K562 (cell line): ENCODE data around the gene HDAC10. TPM values are rescaled to one million over a fixed set of nuclear protein-coding genes. Genes with fewer than 3 reads are reported as not detected.
A peak's percentile ranks its signal among the peaks of the same experiment; 100 is the strongest.

Experiments
- CHCHD3 ChIP-seq: fragments of 250-450 bp; sonication (Bioruptor Pico); IDR thresholded peaks from 2 replicates; pipeline ENCODE4 v2.1.2; 2022; ENCODE audit warnings: mild to moderate bottlenecking
- HDAC2 ChIP-seq: fragments of 450-650 bp; IDR thresholded peaks from 2 replicates; pipeline ENCODE4 v1.6.1; 2016; ENCODE audit warnings: mild to moderate bottlenecking
- HNRNPH1 ChIP-seq: fragments of 200-400 bp; formaldehyde crosslinking; optimal IDR thresholded peaks from 2 replicates; pipeline ENCODE3; 2017; ENCODE audit warnings: low read depth, mild to moderate bottlenecking, low read length, moderate library complexity
- KLF1 ChIP-seq: fragments of 450-650 bp; IDR thresholded peaks from 2 replicates; pipeline ENCODE4 v1.6.1; 2016; ENCODE audit warnings: missing genetic modification characterization, missing compliant biosample characterization
- MAFF ChIP-seq: IDR thresholded peaks from 2 replicates; pipeline ENCODE4 v1.6.1; 2012; ENCODE audit warnings: low read length, improper control_type of control experiment
- NONO ChIP-seq, 2 experiments: fragments of 200-400 bp in 1 of 2; fragments of 450-650 bp in 1 of 2; formaldehyde crosslinking in 1 of 2; IDR thresholded peaks; 2 replicates each; pipeline ENCODE4 v1.6.1; 2017; ENCODE audit warnings: low read depth in 2 of 2, mild to moderate bottlenecking in 2 of 2, moderate library complexity in 2 of 2, low read length in 1 of 2
- NR2C1 ChIP-seq, 2 experiments: fragments of 450-650 bp; IDR thresholded peaks; 2 replicates each; pipeline ENCODE4 v1.6.1; 2017; ENCODE audit warnings: mild to moderate bottlenecking in 2 of 2, antibody characterized with exemption in 1 of 2, inconsistent platforms in 1 of 2, missing compliant biosample characterization in 1 of 2, missing genetic modification characterization in 1 of 2
- POLR3G ChIP-seq: IDR thresholded peaks from 2 replicates; pipeline ENCODE4 v1.6.1; 2011; ENCODE audit not compliant: insufficient read length, insufficient replicate concordance; ENCODE audit errors: extremely low read depth
- SMAD1 ChIP-seq: fragments of 150-350 bp; IDR thresholded peaks from 2 replicates; pipeline ENCODE4 v1.6.1; 2014; ENCODE audit warnings: low read length, low read depth; ENCODE audit not compliant: partially characterized antibody
- SMARCA5 ChIP-seq: fragments of 450-650 bp; IDR thresholded peaks from 2 replicates; pipeline ENCODE4 v1.6.1; 2016
- polyA plus RNA-seq, 8 experiments: library from polyadenylated mRNA; depleted of rRNA in 4 of 8; stranded (reverse) in 5 of 8; unstranded in 3 of 8; fragments of >200 nt; fragmentation: Nextera tagmentation in 2 of 8; fragmentation: Illumina TruSeq in 1 of 8; extraction: Ambion mirVana in 2 of 8; extraction: Trizol in 1 of 8; gene quantifications; 2 replicates each; pipeline versions ENCODE4 v1.2.1 to v1.2.3, GENCODE V29; 2011 to 2014; ENCODE audit warnings: inconsistent platforms in 1 of 8, missing spikeins in 1 of 8
- total RNA-seq, 7 experiments: library from RNA; depleted of rRNA in 6 of 7; stranded (reverse); fragments of >200 nt in 6 of 7; fragmentation: Illumina TruSeq in 2 of 7; extraction: Trizol in 2 of 7; gene quantifications; 2 replicates each; pipeline versions ENCODE4 v1.2.1 to v1.2.3, GENCODE V29; 2011 to 2021; ENCODE audit warnings: low replicate concordance in 1 of 7
- TF ChIP-seq, protein P1 (sequence below): sonication (generic); formaldehyde crosslinking; IDR thresholded peaks from 2 replicates; pipeline ENCODE4 v1.8.0; 2022; ENCODE audit warnings: mild to moderate bottlenecking, missing genetic modification reagents
- TF ChIP-seq, protein P2 (sequence below): fragments of 250-450 bp; sonication (Bioruptor Pico); IDR thresholded peaks from 2 replicates; pipeline ENCODE4 v1.6.1; 2021; ENCODE audit warnings: mild to moderate bottlenecking
- TF ChIP-seq, protein P3 (sequence below): fragments of 450-650 bp; formaldehyde crosslinking; conservative IDR thresholded peaks from 2 replicates; pipeline ENCODE4 v1.4.0; 2022; ENCODE audit warnings: mild to moderate bottlenecking, missing genetic modification characterization
- TF ChIP-seq, protein P4 (sequence below): sonication (generic); formaldehyde crosslinking; IDR thresholded peaks from 2 replicates; pipeline ENCODE4 v1.8.0; 2023; ENCODE audit warnings: mild to moderate bottlenecking, missing genetic modification reagents
- TF ChIP-seq, protein P5 (sequence below), 3 experiments: IDR thresholded peaks in 2 of 3; conservative IDR thresholded peaks in 1 of 3; 2 replicates each; pipeline ENCODE4 v1.5.1; 2011 to 2012; ENCODE audit warnings: low read length in 3 of 3, mild to moderate bottlenecking in 3 of 3, control low read depth in 2 of 3, improper control_type of control experiment in 1 of 3, inconsistent platforms in 1 of 3, low read depth in 1 of 3, mixed read lengths in 1 of 3, moderate library complexity in 1 of 3; ENCODE audit not compliant: insufficient read depth in 2 of 3

HDAC10 gene
- total and polyA plus RNA-seq, 9 of the 15 experiments (the other 6 are each of a cell fraction or from before 2014, with no cell fraction given) = 0.10 to 44.2 (median 6.5) TPM

DNA sequence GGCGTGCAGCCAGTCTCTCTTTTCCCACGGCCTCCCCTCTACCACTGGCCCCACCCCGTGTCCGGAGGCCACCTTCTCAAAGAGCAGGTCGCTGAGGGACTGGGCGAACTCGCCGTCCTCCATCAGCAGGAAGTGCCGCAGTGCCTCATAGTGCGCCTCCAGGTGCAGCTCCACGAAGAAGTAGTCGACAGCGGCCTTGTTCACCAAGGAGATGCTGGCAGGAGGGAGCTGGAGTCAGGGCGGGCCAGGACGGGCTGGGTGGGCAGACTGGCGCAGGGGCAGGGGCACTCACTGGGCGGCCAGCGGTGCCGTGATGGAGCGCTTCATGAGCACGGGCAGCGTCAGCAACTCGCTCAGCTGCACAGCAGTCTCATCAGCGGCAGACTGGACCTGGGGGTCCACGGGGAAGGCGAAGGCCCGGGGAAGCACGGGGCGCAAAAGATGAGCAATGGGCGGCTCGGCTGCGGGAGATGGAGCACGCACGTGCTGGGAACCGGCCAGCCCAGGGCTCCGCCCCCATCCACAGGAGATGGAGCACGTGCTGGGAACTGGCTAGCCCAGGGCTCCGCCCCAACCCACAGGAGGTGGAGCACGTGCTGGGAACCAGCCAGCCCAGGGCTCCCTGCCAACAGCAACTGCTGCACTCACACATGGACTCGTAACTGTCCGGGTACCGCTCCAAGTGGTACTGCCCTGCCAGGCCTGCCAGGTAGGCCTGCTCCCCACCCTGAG, 31.9 kb downstream of the HDAC10 start (continued):
- TF ChIP-seq, protein P1, sequence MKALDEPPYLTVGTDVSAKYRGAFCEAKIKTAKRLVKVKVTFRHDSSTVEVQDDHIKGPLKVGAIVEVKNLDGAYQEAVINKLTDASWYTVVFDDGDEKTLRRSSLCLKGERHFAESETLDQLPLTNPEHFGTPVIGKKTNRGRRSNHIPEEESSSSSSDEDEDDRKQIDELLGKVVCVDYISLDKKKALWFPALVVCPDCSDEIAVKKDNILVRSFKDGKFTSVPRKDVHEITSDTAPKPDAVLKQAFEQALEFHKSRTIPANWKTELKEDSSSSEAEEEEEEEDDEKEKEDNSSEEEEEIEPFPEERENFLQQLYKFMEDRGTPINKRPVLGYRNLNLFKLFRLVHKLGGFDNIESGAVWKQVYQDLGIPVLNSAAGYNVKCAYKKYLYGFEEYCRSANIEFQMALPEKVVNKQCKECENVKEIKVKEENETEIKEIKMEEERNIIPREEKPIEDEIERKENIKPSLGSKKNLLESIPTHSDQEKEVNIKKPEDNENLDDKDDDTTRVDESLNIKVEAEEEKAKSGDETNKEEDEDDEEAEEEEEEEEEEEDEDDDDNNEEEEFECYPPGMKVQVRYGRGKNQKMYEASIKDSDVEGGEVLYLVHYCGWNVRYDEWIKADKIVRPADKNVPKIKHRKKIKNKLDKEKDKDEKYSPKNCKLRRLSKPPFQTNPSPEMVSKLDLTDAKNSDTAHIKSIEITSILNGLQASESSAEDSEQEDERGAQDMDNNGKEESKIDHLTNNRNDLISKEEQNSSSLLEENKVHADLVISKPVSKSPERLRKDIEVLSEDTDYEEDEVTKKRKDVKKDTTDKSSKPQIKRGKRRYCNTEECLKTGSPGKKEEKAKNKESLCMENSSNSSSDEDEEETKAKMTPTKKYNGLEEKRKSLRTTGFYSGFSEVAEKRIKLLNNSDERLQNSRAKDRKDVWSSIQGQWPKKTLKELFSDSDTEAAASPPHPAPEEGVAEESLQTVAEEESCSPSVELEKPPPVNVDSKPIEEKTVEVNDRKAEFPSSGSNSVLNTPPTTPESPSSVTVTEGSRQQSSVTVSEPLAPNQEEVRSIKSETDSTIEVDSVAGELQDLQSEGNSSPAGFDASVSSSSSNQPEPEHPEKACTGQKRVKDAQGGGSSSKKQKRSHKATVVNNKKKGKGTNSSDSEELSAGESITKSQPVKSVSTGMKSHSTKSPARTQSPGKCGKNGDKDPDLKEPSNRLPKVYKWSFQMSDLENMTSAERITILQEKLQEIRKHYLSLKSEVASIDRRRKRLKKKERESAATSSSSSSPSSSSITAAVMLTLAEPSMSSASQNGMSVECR (CRISPR knock-in tag) = peak; percentile 62; the same call in 1 of the 2 replicates
- TF ChIP-seq MAFF = no peak
- no peak for TF ChIP-seq POLR3G
- TF ChIP-seq, protein P2, sequence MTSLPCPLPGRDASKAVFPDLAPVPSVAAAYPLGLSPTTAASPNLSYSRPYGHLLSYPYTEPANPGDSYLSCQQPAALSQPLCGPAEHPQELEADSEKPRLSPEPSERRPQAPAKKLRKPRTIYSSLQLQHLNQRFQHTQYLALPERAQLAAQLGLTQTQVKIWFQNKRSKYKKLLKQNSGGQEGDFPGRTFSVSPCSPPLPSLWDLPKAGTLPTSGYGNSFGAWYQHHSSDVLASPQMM = no peak
- no peak for TF ChIP-seq KLF1 (tag)
- no peak for TF ChIP-seq CHCHD3 (CRISPR knock-in tag)
- TF ChIP-seq NONO (IDR thresholded peaks at IDR 0.05; ENCODE audit: low read depth in 2 of 2, low read length in 1 of 2) = no peak
- no peak for TF ChIP-seq HNRNPH1
- TF ChIP-seq, protein P3, sequence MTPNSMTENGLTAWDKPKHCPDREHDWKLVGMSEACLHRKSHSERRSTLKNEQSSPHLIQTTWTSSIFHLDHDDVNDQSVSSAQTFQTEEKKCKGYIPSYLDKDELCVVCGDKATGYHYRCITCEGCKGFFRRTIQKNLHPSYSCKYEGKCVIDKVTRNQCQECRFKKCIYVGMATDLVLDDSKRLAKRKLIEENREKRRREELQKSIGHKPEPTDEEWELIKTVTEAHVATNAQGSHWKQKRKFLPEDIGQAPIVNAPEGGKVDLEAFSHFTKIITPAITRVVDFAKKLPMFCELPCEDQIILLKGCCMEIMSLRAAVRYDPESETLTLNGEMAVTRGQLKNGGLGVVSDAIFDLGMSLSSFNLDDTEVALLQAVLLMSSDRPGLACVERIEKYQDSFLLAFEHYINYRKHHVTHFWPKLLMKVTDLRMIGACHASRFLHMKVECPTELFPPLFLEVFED (CRISPR knock-in tag) = no peak
- no peak for TF ChIP-seq SMAD1
- no peak for TF ChIP-seq HDAC2
- TF ChIP-seq, protein P4, sequence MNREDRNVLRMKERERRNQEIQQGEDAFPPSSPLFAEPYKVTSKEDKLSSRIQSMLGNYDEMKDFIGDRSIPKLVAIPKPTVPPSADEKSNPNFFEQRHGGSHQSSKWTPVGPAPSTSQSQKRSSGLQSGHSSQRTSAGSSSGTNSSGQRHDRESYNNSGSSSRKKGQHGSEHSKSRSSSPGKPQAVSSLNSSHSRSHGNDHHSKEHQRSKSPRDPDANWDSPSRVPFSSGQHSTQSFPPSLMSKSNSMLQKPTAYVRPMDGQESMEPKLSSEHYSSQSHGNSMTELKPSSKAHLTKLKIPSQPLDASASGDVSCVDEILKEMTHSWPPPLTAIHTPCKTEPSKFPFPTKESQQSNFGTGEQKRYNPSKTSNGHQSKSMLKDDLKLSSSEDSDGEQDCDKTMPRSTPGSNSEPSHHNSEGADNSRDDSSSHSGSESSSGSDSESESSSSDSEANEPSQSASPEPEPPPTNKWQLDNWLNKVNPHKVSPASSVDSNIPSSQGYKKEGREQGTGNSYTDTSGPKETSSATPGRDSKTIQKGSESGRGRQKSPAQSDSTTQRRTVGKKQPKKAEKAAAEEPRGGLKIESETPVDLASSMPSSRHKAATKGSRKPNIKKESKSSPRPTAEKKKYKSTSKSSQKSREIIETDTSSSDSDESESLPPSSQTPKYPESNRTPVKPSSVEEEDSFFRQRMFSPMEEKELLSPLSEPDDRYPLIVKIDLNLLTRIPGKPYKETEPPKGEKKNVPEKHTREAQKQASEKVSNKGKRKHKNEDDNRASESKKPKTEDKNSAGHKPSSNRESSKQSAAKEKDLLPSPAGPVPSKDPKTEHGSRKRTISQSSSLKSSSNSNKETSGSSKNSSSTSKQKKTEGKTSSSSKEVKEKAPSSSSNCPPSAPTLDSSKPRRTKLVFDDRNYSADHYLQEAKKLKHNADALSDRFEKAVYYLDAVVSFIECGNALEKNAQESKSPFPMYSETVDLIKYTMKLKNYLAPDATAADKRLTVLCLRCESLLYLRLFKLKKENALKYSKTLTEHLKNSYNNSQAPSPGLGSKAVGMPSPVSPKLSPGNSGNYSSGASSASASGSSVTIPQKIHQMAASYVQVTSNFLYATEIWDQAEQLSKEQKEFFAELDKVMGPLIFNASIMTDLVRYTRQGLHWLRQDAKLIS = no peak
- TF ChIP-seq NR2C1 (IDR thresholded peaks at IDR 0.05) = no peak
- no peak for TF ChIP-seq NR2C1 (tag; IDR thresholded peaks at IDR 0.05)
- TF ChIP-seq, protein P5, sequence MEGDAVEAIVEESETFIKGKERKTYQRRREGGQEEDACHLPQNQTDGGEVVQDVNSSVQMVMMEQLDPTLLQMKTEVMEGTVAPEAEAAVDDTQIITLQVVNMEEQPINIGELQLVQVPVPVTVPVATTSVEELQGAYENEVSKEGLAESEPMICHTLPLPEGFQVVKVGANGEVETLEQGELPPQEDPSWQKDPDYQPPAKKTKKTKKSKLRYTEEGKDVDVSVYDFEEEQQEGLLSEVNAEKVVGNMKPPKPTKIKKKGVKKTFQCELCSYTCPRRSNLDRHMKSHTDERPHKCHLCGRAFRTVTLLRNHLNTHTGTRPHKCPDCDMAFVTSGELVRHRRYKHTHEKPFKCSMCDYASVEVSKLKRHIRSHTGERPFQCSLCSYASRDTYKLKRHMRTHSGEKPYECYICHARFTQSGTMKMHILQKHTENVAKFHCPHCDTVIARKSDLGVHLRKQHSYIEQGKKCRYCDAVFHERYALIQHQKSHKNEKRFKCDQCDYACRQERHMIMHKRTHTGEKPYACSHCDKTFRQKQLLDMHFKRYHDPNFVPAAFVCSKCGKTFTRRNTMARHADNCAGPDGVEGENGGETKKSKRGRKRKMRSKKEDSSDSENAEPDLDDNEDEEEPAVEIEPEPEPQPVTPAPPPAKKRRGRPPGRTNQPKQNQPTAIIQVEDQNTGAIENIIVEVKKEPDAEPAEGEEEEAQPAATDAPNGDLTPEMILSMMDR (IDR thresholded peaks at IDR 0.05 in 2 of 3, conservative IDR thresholded peaks at IDR 0.05 in 1 of 3; ENCODE audit: insufficient read depth in 2 of 3, low read depth in 1 of 3, low read length in 3 of 3) = no peak
- TF ChIP-seq SMARCA5 = no peak
